AG08396 (cell line): Measurements from ENCODE around the gene TBC1D14.

ENCODE experiments used
- DNase-seq: peaks from one replicate; pipeline ENCODE4 v3.0.0; 2012; ENCODE audit warnings: low spot score, mixed read lengths

TBC1D14 gene

GRCh38 chr4:6909113-6909969, at the start of gene TBC1D14:
Gene TBC1D14 (plus strand): TSS chr4:6909826. CDS start chr4:6923390, 13,564 bp downstream.
- peak; percentile 98 for DNase-seq

GRCh38 chr4:6868386-6868785, 41.2 kb upstream of the TBC1D14 start:
- no peak for DNase-seq

GRCh38 chr4:6869944-6870343, 39.7 kb upstream of the TBC1D14 start:
- no peak for DNase-seq

GRCh38 chr4:6873291-6873690, 36.3 kb upstream of the TBC1D14 start:
- no peak for DNase-seq

GRCh38 chr4:6873792-6874461, 35.7 kb upstream of the TBC1D14 start:
- peak; percentile 58 for DNase-seq

GRCh38 chr4:6874981-6875380, 34.6 kb upstream of the TBC1D14 start:
- DNase-seq, result no peak

GRCh38 chr4:6875431-6875831, 34.2 kb upstream of the TBC1D14 start:
- no peak for DNase-seq

- DNase-seq, result no peak
These were observed 33.2 kb upstream of the TBC1D14 start for GRCh38 chr4:6876440-6876839.

GRCh38 chr4:6877067-6877466, 32.6 kb upstream of the TBC1D14 start:
- DNase-seq, result no peak

- no peak for DNase-seq
These were observed 31.1 kb upstream of the TBC1D14 start for GRCh38 chr4:6878451-6879059.

- DNase-seq, result no peak
These were observed 28.9 kb upstream of the TBC1D14 start for GRCh38 chr4:6880691-6881090.

GRCh38 chr4:6881908-6882307, 27.7 kb upstream of the TBC1D14 start:
- no peak for DNase-seq

GRCh38 chr4:6884341-6884870, 25.2 kb upstream of the TBC1D14 start:
- no peak for DNase-seq

- DNase-seq, result peak; percentile 76
These were observed 23.6 kb upstream of the TBC1D14 start for GRCh38 chr4:6885953-6886557.

GRCh38 chr4:6886886-6887285, 22.7 kb upstream of the TBC1D14 start:
- no peak for DNase-seq

GRCh38 chr4:6887591-6888371, 21.8 kb upstream of the TBC1D14 start:
- DNase-seq, result no peak

- no peak for DNase-seq
These were observed 21.0 kb upstream of the TBC1D14 start for GRCh38 chr4:6888506-6889071.

GRCh38 chr4:6889101-6889735, 20.4 kb upstream of the TBC1D14 start:
- no peak for DNase-seq

- DNase-seq, result no peak
These were observed 19.8 kb upstream of the TBC1D14 start for GRCh38 chr4:6889736-6890324.

GRCh38 chr4:6890358-6890757, 19.3 kb upstream of the TBC1D14 start:
- DNase-seq, result no peak
